OCI-LY7 (cell line): ENCODE results near the gene LYPD1. TPM values are rescaled to one million over a fixed set of nuclear protein-coding genes. Genes with fewer than 3 reads are reported as not detected.

Experiments
- BruUV-seq: library from RNA; stranded (reverse); fragments of 400-500 nt; replicated peaks from 2 replicates; lab custom pipeline; 2021; lab: Mats Ljungman, UMichigan
- CTCF ChIA-PET: fragments of 300-600 bp; sonication (Branson Sonifier 250); formaldehyde crosslinking; loops from one replicate; lab custom pipeline; 2022; ENCODE audit warnings: antibody characterized with exemption; ENCODE audit not compliant: unreplicated experiment; lab: Charles Lee
- POLR2A ChIA-PET: fragments of 300-600 bp; sonication (Branson Sonifier 250); formaldehyde crosslinking; loops from one replicate; lab custom pipeline; 2022; ENCODE audit warnings: antibody characterized with exemption; lab: Charles Lee
- DNase-seq: peaks from one replicate; pipeline ENCODE4 v3.0.0-alpha.2; 2015; ENCODE audit warnings: low spot score
- H2AFZ ChIP-seq: fragments of 200-600 bp; sonication (generic), shearing (Covaris generic); 2 replicates; pipeline ENCODE4 v1.6.1; 2014; ENCODE audit warnings: mild to moderate bottlenecking, antibody characterized with exemption, low read length, moderate library complexity
- H3K27ac ChIP-seq: fragments of 200-600 bp; sonication (generic); 2 replicates; pipeline ENCODE4 v1.5.1; 2014; ENCODE audit warnings: mixed run types, low read depth, mild to moderate bottlenecking, moderate library complexity, low read length, inconsistent platforms; ENCODE audit not compliant: poor library complexity, severe bottlenecking
- H3K36me3 ChIP-seq: fragments of 200-600 bp; sonication (generic); 2 replicates; pipeline ENCODE4 v1.6.1; 2014; ENCODE audit warnings: mild to moderate bottlenecking, antibody characterized with exemption, low read length, moderate library complexity, mixed read lengths; ENCODE audit not compliant: insufficient read depth
- H3K4me1 ChIP-seq: fragments of 200-600 bp; sonication (generic); 2 replicates; pipeline ENCODE4 v1.5.1; 2014; ENCODE audit warnings: mild to moderate bottlenecking, low read length; ENCODE audit not compliant: insufficient read depth, poor library complexity, severe bottlenecking
- H3K4me2 ChIP-seq: fragments of 200-600 bp; sonication (generic); 2 replicates; pipeline ENCODE4 v1.6.1; 2014; ENCODE audit warnings: mild to moderate bottlenecking, low read length
- H3K4me3 ChIP-seq: fragments of 200-600 bp; sonication (generic); 2 replicates; pipeline ENCODE4 v1.5.1; 2014; ENCODE audit warnings: mild to moderate bottlenecking, low read depth, low read length; ENCODE audit not compliant: poor library complexity, severe bottlenecking
- H3K79me2 ChIP-seq: fragments of 200-600 bp; sonication (generic); 2 replicates; pipeline ENCODE4 v1.6.1; 2016; ENCODE audit warnings: low read depth, mild to moderate bottlenecking, low read length, moderate library complexity, mixed read lengths; ENCODE audit not compliant: insufficient read depth
- H3K9me2 ChIP-seq: fragments of 200-600 bp; sonication (generic); 2 replicates; pipeline ENCODE4 v1.6.1; 2016; ENCODE audit warnings: mild to moderate bottlenecking, low read length, mixed read lengths; ENCODE audit not compliant: insufficient read depth
- H3K9me3 ChIP-seq: fragments of 200-600 bp; sonication (generic); 2 replicates; pipeline ENCODE4 v1.6.1; 2014; ENCODE audit warnings: mild to moderate bottlenecking, mixed run types, low read length, mixed read lengths
- H4K20me1 ChIP-seq: fragments of 200-600 bp; sonication (generic); 2 replicates; pipeline ENCODE4 v1.6.1; 2014; ENCODE audit warnings: mild to moderate bottlenecking, antibody characterized with exemption, low read length, moderate library complexity, mixed read lengths; ENCODE audit not compliant: insufficient read depth
- EZH2phosphoT487 ChIP-seq: fragments of 200-600 bp; sonication (generic); IDR thresholded peaks from 2 replicates; pipeline ENCODE4 v1.6.1; 2018; ENCODE audit warnings: low read depth, borderline replicate concordance, mild to moderate bottlenecking, mixed run types, antibody characterized with exemption, low read length, moderate library complexity, mixed read lengths
- intact Hi-C: fragments of 100-400 bp; cut with micrococcal nuclease; formaldehyde crosslinking; loops from one replicate; pipeline ENCODE4 v1.10.0; 2022; ENCODE audit not compliant: unreplicated experiment
- total RNA-seq, 2 experiments: library from RNA; depleted of rRNA in 1 of 2; stranded (reverse); fragments of >200 nt in 1 of 2; shearing (Covaris generic) in 1 of 2; gene quantifications; 2 replicates each; pipeline ENCODE4 v1.2.3, GENCODE V29; 2014 to 2022
- TF ChIP-seq, protein P1 (sequence below): fragments of 200-600 bp; sonication (generic); conservative IDR thresholded peaks from 2 replicates; pipeline ENCODE4 v1.5.1; 2014; ENCODE audit warnings: mild to moderate bottlenecking, antibody characterized with exemption, low read length, moderate library complexity, mixed read lengths

LYPD1 gene
- total RNA-seq, 2 experiments from 2014 or later = 1.4 to 1.8 TPM

DNA sequence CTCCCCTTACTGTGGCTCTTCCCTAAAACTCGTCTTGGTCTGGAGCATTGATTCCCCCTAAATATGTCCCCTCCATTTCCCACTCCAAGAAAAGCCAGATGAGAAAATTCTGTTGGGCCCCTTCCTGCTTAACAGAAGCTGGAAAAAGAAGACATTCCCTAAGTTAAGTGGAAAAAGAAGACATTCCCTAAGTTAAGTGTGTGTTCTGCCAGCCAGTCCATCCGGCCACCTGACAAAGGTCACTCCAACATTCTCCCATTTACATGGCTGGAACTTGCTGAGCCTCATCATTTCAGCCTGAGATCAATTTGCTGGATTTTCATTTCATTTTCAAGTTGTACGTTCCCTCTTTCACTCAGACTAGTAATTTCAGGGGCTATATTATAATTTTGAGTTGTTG lies 52.0 kb downstream of the LYPD1 start:
- POLR2A ChIA-PET = interaction anchor here (1.0 kb wide), 1 partner anchor 56 kb away, joined by 3 read pairs; no protein-coding TSS in a partner anchor
- BruUV-seq = no TSS peak
- Histone ChIP-seq H3K36me3 (no peaks in the 10 kb centered on the region), H3K4me3 (no peak overlapping the region), H2AFZ (no peak overlapping the region), H4K20me1 (no peaks in the 10 kb centered on the region), H3K79me2 (no peaks in the 10 kb centered on the region), H3K27ac (no peak overlapping the region), H3K4me1 (no peaks in the 10 kb centered on the region), H3K9me3 (no peaks in the 10 kb centered on the region), H3K4me2 (no peak overlapping the region), H3K9me2 (no peaks in the 10 kb centered on the region)
- intact Hi-C loops = no loop called here
- CTCF ChIA-PET = no interaction called here
- TF ChIP-seq, protein P1, sequence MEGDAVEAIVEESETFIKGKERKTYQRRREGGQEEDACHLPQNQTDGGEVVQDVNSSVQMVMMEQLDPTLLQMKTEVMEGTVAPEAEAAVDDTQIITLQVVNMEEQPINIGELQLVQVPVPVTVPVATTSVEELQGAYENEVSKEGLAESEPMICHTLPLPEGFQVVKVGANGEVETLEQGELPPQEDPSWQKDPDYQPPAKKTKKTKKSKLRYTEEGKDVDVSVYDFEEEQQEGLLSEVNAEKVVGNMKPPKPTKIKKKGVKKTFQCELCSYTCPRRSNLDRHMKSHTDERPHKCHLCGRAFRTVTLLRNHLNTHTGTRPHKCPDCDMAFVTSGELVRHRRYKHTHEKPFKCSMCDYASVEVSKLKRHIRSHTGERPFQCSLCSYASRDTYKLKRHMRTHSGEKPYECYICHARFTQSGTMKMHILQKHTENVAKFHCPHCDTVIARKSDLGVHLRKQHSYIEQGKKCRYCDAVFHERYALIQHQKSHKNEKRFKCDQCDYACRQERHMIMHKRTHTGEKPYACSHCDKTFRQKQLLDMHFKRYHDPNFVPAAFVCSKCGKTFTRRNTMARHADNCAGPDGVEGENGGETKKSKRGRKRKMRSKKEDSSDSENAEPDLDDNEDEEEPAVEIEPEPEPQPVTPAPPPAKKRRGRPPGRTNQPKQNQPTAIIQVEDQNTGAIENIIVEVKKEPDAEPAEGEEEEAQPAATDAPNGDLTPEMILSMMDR = no peak
- TF ChIP-seq EZH2phosphoT487 = no peak
- DNase-seq = no peak

DNA sequence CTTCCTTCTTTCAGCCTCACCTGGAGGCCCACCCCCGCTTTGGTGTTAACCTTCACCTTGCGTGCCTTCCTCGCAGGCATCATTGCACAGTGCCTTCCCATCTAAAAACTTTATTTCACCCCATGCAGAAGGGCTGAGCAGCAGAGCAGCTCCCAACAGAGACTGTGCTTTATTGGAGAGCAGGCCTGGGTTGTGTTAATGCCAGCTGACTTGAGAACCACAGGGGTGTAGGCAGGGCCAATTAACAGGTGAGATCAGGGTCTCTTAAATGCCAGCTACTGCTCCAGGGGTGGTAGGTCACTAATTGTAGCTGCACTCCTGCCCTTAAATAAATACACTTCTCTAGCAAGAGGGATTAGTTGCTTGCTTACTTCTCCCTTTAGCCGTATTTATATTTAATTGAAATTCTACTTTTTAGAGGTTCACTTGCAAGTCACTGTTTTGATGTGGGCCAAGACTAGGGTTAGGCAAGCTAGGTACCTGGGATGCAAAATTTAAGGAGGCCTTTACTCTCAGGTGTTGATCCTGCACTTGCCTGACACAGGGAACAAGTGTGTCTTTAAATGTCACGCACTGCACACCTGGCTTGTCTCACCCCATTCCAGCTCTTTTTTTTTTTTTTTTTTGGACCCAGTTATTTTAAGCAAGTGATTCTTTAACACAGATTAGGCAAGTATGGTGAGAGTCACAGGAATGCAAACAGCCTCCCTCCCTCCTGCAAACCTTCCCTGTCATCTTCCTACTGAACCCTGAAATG lies 54.5 kb downstream of the LYPD1 start:
- H3K4me1 ChIP-seq = no peaks in the 10 kb centered on the region
- CTCF ChIA-PET = no interaction called here
- no peak for DNase-seq
- no peaks in the 10 kb centered on the region for H3K9me2 ChIP-seq
- no peak for TF ChIP-seq EZH2phosphoT487
- TF ChIP-seq, protein P1 = no peak
- intact Hi-C loops = no loop called here
- no peaks in the 10 kb centered on the region for H4K20me1 ChIP-seq
- H3K9me3 ChIP-seq = no peaks in the 10 kb centered on the region
- H3K79me2 ChIP-seq = no peaks in the 10 kb centered on the region
- no peak overlapping the region for H2AFZ ChIP-seq
- no peak overlapping the region for H3K27ac ChIP-seq
- BruUV-seq = no TSS peak
- POLR2A ChIA-PET = interaction anchor here (0.6 to 0.7 kb wide), 4 partner anchors 35 to 407 kb away, joined by 3 to 4 read pairs (median 3); no protein-coding TSS in a partner anchor
- H3K36me3 ChIP-seq = no peaks in the 10 kb centered on the region
- no peak overlapping the region for H3K4me3 ChIP-seq
- H3K4me2 ChIP-seq = no peak overlapping the region

DNA sequence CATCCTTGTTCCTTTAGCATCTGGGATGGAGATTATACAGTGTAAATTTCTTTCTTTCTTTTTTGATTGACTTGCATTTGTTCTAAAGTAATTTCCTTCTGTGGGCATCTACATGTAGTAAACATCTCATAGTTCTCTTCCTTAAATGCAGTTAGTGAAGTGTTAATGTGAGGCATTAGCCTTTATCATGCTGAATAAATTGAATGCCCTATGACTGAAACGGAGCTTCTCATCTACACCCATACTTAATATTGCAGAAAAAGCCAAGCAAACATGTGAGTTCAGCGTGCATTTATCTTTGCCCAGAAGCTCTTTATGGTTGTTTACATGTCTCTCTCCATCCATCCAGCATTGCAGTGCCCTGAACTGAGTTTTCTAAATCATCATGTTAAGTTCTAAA lies 58.3 kb downstream of the LYPD1 start:
- POLR2A ChIA-PET = interaction anchor here (0.6 to 1.2 kb wide), 4 partner anchors 14 to 116 kb away, joined by 3 read pairs; no protein-coding TSS in a partner anchor
- H3K27ac ChIP-seq = no peak overlapping the region
- H3K4me3 ChIP-seq = no peak overlapping the region
- no peaks in the 10 kb centered on the region for H3K36me3 ChIP-seq
- no peak overlapping the region for H3K4me2 ChIP-seq
- no TSS peak for BruUV-seq
- no peaks in the 10 kb centered on the region for H3K4me1 ChIP-seq
- H3K9me3 ChIP-seq = no peaks in the 10 kb centered on the region
- CTCF ChIA-PET = no interaction called here
- H3K79me2 ChIP-seq = no peaks in the 10 kb centered on the region
- no peaks in the 10 kb centered on the region for H4K20me1 ChIP-seq
- intact Hi-C loops = no loop called here
- DNase-seq = no peak
- TF ChIP-seq EZH2phosphoT487 = no peak
- TF ChIP-seq, protein P1 = no peak
- H2AFZ ChIP-seq = no peak overlapping the region
- H3K9me2 ChIP-seq = no peaks in the 10 kb centered on the region
